Measurements from ENCODE around the gene ZNF445.
"Not testable (repeated sequence)": the region's sequence is repeated elsewhere in the genome, so short reads cannot be mapped to it uniquely, and the experiment has no call there.

Gene ZNF445

DNA sequence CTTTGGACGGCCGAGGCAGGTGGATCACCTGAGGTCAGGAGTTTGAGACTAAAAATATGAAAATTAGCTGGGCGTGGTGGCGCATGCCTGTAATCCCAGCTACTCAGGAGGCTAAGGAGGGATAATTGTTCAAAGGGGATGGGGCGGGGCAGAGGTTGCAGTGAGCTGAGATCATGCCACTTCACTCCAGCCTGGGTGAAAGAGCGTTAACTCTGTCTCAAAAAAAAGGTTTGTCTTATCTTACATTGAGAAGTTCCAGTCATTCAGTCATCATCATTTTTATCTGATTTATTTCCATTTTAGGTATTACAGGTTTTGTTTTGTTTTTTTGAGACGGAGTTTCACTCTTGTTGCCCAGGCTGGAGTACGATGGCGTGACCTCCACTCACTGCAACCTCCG lies 2.6 kb downstream of the ZNF445 start:
- not testable (repeated sequence) for DNase-seq

DNA sequence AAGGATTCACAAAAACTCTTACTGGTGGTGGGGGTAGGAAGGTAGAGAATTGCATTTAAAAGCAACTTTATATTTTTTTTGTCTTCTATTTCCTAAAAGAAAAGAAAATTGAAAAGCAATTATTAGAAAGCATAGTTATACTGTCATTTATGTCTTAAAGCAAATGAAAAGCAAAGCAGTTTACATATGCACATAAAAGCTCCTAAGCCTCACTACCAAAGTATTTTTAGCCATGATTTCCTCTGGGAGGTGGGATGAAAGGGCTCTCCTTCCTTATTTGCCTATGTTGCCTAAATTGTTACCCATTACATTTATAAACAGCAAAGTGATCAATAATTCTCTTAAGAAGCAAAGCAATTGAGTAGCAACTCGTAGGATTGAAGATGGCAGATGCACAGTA lies 7.0 kb downstream of the ZNF445 start:
- no peak for DNase-seq

DNA sequence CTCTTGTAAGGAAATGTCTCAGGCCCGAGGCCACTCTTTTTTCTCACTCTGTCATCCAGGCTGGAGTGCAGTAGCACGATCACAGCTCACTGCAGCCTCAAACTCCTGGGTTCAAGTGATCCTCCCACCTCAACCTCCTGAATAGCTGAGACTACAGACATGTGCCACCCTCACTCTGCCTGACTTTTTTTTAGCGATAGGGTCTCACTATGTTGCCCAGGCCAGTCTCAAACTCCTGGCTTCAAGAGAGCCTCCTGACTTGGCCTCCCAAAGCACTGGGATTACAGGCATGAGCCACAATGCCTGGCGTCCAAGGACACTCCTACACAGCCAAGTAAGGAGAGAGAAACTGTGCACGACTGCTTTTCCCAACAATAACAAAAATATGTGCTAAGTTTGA lies 7.6 kb downstream of the ZNF445 start:
- no peak for DNase-seq

DNA sequence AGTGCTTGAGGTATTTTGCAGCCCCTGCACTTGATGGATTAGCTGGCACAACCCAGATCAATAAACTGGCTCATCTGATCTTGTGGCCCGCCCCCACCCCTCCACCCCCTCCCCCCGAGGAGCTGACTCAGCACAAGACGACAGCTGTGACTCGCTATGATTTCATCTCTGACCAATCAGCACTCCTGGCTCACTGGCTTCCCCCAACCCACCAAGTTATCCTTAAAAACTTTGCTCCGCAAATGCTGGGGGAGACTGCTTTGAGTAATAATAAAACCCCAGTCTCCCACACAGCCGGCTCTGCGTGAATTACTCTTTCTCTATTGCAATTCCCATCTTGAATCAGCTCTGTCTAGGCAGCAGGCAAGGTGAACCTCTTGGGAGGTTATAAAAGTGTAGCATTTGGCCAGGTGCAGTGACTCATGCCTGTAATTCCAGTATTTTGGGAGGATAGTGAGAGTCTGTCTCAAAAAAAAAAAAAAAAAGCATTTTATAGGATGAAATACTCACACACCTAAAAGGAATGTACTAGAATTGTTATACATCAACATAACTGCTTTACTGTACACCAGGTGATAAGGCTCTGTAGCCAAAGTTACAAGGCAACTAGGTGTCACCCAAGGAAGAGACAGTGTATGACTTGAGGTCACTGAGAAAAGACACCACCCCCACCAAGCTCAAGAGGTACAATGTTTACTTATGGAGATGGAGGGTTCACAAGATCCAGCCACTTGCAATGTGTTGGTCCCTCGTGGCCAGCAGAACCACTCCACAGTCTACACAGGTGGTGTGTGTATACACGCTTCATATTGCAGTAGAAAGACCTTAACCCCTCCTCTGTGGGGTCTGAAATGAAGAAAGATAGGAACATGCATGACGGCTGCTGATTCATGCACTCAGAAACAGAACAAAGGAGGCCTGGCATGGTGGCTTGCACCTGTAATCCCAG lies 8.6 kb downstream of the ZNF445 start:
- peak; percentile 33 for DNase-seq

DNA sequence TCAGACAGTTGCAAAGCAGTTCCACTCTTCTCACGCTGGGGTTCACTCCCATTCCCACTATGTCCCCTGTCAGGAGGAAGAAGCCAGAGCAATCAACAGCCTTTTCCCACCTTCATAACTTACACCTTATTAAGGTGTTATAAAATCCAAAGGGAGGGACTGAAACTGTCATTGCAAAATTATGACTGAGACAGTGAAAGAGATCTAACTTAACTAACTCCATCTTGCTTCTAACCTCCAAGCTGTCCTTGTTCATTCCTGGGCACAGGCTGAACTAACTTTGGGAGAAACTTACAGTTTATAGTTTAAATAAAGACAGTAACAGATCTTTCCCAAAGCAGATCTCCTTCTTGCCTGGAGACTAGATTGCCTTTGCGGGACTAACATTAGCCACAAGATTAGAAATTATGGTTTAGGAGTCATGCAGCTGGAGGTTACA lies 9.4 kb downstream of the ZNF445 start:
- not testable (repeated sequence) for DNase-seq

DNA sequence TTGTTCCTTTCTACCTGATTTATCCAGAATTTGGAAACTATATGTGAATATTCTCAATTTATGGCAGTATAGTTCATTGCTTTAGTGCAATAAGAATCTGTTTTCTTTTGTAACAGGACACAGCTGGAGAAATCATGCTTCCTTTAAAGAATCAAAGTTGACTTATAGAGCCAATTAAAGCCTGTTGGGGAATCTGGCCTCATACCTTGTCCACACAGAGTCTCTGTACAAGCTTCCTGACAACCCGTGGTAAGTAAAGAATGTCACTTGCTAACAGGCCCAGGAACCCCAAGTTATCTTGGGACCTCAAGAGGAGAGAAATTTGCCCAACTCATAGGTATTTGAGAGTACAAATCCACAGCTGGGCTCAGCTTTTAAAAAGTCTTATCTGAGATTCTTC lies 10.2 kb downstream of the ZNF445 start:
- DNase-seq, result no peak

DNA sequence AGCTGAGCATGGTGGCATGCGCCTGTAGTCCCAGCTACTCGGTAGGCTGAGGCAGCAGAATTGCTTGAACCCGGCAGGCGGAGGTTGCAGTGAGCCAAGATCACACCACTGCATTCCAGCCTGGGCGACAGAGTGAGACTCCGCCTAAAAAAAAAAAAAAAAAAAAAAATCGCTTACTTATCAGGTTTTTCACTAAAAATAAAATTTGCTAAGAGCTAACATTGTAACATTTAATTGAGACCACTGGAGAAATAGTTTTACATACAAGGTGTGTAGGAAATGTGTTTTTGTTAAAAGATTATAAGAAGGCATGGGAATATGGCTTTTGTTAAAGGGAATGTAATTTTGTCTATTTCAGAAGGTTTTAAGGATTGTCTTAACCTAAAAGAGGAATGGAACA lies 12.6 kb downstream of the ZNF445 start:
- not testable (repeated sequence) for DNase-seq

DNA sequence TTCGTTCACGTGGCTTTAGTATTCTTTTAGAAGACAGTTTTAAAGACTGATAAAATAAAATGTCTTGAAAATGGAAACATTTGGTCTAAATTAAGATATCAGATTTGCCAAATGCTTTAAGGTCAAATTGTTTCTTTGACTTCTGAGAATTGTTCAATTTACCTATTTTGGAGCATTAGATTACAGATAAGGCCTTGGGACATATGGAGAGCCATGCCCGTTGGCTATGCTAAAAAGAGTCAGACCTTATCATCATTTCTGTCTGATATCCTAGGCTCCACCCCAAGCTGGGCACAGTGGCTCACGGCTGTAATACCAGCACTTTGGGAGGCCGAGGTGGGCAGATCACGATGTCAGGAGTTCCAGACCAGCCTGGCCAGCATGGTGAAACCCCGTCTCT lies 13.0 kb downstream of the ZNF445 start:
- no peak for DNase-seq

DNA sequence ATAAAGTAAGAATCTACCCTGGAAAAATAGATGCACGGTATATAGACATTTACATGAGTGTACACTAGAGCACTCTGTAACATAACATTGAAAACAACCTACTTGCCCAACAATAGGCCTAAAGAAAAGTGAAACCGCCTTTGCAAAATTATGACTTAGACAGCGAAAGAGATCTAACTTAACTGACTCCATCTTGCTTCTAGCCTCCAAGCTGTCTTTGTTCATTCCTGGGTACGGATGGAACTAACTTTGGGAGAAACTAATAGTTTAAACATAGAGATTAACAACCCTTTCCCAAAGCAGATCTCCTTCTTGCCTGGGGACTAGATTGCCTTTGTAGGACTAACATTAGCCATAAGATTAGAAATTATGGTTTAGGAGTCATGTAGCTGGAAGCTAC lies 17.4 kb downstream of the ZNF445 start:
- not testable (repeated sequence) for DNase-seq

DNA sequence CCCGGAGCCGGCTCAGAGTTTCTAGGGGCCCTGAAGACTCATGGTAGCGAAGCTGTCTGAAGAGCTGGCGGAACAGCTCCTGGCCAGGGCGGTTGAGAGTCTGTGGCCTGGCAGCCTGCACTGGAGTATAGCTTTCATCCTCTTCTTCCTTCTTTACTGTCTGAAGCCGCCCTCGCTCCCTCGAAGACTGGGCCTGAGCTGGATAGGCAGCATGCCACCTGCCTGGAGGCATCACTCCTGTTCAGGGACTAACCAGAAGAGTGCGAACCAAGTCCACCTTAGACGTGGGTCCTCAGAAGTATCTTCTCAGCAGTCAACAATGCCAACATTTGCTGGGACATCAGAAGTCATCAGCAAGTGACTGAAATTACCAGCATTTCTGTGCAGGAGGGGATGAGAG lies 22.2 kb downstream of the ZNF445 start:
- DNase-seq, result no peak

DNA sequence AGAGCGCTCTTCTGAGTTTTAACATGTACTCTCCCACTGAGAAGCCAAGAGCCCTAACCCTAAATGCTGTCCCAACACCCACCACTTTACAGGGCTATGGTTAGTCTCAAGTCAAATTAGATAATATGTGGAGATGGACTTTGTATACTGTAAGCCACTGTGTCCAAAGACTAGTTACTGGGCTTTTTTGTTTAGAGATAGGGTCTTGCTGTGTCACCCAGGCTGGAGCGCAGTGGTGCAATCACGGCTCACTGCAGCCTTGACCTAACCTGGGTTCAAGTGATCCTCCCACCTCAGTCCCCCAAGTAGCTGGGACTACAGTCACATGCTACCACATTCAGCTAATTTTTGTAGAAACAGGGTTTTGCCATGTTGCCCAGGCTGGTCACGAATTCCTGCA lies 23.2 kb downstream of the ZNF445 start:
- no peak for DNase-seq

DNA sequence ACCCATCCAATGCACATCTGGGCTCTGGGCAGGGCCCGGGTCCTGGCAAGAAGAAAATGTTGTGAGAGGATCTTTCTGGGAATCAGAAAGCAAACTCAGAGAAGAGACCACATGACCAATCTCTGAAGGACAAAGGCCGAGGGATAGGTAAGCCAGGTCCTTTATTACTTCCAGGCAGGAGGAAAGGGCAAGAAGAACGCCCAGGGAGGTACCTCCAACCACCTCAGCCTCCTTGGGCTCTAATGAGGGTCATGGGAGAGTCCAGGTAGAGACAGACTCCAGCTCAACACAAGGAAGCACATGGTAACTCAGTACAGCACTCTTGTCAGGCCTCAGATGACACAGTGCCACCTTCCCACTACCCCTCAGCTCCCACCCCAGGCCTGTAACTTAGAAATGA lies 26.0 kb downstream of the ZNF445 start:
- no peak for DNase-seq

DNA sequence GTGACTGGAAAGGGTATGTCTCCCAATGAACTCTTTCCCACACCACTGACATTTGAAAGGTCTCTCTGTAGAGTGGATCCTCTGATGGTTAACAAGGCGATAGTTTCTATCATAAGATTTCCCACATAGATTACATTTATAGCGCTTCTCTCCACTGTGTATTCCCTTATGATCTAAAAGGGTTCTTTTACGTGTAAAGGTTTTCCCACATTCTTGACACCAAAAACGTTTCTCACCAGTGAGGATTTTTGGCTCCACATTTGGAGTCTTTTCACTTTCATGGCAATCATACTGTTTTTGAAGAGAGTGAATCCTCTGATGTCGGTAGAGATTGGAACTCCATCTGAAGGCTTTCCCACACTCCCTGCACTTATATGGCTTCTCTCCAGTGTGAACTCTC lies 30.5 kb downstream of the ZNF445 start:
- no peak for DNase-seq

DNA sequence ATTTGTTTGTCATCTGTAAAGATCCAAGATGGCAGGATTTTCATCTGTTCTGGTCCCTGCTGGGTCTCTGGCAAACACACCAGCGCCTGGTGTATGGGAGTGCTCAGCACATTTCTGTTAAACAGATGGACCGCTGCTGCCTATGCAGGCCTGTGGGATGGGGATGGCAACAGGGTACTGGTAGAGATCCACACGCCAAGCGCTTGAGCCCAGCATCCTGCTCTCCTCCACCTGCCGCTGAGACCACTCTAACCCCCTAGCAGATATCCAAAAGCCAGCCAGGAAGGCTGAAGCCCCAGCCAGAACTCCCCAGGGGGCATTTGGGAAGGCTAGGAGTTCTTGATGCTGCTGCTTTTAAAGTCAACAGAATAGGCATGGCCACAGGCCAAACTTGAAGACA lies 31.7 kb downstream of the ZNF445 start:
- DNase-seq, result no peak

DNA sequence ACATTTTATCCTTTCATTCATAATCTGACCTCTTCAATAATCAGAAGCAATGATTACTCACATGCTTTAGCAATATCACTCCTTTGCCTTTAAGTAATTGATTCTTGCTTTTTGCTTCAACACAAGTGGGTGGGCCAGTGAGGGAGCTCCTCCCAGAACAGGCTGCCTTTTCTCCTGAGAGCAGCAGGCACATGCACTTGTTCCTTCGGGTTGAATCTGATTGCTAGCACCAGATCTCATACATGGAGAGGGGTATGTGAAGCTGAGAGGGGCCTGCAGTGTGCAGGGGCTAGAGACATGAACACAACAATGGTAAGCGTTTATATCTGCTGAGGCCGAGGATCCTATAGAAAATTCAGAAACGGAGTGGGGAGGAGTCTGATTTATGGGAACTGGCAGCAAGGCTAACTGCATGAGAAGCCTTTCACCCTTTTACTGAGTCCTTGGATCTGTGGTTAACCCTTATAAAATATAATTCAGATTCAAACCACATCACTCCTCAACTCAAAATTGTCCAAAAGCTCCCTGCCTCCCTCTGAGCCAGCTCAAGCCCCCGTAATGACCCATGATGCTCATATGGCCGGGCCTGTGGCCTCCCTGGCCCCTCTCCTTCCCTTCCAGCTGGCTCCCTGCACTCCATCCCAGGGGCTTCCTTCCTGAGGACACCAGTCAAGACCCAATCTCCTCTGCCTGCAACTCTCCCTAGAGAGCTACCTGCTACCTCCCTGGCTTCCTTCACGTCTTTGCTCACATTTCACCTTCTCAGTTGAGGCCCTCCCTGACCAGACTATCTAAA lies 32.4 kb downstream of the ZNF445 start:
- DNase-seq, result no peak

DNA sequence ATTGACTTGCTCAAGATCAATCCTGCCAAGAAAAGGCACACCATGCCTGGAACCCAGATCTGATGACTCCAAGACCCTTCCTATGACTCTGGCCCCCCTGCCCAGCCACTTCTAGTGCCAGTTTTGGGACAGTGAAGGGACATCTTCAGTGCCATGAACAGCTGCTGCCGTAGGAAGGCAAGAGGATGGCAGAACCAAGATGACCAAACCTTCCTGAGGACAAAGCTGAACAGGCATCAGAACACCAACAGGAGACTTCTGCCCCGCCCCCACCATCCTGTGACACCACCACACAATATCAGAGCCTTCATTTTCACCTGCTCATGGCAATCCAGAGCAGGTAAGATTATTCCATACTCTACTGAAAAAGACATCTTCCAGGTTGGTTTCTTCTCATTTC lies 33.0 kb downstream of the ZNF445 start:
- no peak for DNase-seq

DNA sequence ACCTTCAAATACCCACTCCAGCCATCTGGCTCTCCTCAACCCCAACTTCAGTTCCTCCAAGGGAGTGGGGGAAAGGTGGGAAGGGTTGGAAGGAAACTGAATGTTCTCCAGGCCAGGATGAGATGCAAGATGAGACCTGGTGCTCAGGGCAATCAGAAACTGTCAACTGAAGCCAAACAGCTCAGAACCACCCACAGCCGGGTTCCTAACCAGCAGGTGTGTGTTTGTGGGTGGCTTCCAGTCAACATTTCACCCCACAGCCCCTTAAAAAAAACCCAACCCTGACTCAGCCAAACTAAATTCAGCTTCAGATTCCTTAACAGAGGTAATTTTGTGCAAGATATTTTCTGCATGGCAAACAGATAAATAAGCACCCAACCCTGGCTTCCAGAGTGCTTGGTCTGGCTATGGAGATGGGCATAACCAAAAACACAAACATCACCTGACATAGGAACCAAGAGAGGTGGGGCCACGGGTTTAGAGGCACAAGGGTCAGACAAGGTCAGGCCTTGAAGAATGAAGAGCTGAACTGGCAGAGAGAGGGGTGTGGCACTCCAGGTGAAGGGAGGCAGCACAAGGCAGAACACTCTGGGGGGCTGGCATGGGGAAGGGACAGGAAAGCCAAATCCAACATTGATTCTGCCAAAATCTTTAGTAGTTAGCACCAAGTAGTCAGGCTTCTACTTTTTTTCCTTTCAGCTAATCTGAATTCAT lies 34.7 kb downstream of the ZNF445 start:
- no peak for DNase-seq

DNA sequence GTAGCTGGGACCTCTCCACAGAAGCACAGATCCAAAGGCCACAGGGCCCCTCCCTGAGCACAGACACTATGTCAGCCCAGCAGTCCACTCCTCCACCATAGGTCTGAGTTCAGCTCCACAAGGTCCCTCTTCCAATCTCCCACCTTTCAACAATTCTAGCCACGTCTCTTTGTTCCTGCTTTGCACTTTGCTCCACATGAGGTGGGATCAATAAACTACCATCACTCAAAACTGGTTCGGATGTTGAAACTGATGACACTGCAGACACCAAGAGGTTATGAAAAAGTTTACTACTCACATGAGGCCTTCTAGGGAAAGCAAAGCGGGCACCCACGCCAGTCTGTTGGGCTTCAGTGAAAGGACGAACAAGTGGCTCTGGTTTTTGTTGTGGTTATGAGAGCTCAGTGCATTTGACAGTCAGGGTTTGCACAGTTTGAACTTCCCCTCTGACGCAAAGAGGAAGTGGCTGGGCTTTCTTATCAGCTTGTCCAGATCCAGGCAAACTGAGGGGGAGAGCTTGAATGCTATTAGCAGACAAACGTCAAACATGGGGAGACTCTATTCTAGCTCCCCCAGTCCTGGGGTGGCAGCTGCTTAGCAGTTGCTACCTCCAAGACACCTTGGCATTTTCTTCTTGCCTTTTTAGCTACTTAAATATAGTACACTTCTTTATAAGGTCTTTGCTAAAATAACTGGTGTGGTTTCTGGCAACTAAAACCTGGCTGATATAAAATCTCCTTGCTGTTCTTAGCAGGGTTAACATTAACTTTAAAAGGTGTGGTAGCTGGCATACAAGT lies 37.8 kb downstream of the ZNF445 start:
- DNase-seq, result peak; percentile 86

DNA sequence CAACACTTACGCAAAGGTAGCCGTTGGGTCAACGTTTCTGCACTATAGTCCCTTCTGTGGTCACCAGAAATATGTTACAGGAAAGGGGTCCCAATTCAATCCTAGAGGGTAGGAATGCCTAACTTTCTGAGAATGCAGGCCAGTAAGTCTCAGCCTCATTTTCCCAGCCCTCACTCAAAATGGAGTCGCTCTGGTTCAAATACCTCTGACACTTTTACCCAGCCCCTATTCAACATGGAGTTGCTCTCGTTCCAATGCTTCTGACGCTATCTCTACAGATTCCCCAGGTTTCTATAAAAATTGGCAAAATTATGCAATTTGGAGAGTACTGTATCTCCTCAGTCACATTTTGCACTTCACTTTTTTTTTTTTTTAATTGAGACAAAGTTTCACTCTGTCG lies 39.7 kb downstream of the ZNF445 start:
- DNase-seq, result no peak

DNA sequence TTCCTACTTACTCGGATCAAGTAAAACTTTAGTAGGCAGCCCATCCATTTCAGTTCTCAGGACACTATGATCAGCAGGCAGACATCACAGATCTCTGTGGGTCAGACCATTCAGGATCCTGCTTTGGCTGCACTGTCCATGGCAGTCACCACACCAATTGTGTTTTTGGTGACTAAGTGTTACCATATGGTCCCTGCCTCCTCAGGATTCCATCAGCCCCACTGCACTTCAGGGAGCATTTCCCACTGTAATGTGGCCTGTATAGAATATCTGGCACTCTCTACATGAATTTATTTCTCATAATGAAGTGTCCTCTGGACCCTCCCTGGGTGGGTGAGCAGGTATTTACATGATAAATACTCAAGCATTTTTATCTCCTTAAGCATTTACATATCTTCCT lies 41.3 kb downstream of the ZNF445 start:
- DNase-seq, result no peak

DNA sequence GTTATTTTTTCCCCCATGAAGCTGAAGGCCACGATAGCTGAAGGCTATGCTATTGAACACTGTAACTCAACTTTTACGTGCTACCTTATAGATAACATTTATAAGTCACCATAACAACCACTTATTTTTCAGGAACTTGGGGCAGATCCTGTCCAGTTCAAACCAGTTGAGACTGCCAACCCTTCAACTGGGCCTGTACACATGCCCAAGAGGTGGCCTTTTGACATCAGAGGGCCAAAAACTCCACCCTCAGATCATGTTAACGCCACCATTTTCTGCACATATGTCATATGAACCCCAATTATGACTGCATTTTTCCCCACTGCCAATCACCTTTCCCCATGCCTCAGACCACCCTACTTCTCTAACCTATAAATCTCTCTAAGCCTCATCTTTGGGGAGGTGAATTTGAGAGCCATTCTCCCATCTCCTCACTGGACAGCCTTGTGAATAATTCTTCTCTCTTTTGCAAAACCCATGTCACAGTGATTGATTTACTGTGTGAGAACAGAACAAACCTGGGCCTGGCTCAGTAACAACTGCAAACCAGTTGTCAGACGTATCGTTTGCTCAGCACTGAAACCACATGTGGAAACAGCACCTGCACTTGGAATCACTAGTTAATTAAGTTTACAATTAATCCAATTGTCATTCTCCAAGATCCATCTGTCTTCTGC lies 42.5 kb downstream of the ZNF445 start:
- DNase-seq, result no peak

DNA sequence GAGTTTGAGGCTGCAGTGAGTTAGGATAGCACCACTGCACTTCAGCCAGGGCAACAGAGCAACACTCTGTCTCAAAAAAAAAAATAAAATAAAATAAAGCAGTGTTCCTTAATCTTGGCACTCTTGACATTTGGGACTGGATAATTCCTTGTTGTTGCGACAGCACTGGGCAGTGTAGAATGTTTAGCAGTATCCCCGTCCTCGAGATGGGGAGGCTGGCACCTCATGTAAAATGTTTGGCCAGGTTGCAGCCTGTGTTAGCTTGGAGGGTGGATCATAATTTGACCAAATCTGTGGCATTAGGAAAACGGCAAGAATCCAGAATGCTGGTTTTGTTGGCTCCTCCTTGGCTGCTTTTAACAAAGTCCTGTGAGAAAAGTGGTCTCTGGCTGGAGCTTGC lies 47.0 kb downstream of the ZNF445 start:
- no peak for DNase-seq

Measured in activated CD4-positive, alpha-beta T cell treated with anti-CD3 and anti-CD28 coated beads, Interleukin-2, amount 50 U/mL, for 16 hours (primary cell).